ENCODE data around the gene OR2T2. TPM values are rescaled to one million over a fixed set of nuclear protein-coding genes. Genes with fewer than 3 reads are reported as not detected.

OR2T2 gene
- total RNA-seq, 2 experiments from 2014 or later: not detected

Other genes starting within 250 kb of the OR2T2 start
- not detected for gene OR2M3, start 248.4 kb upstream of the OR2T2 start, total RNA-seq
- gene OR2M4, start 214.2 kb upstream of the OR2T2 start, total RNA-seq: not detected
- not detected for gene OR2T33, start 167.7 kb upstream of the OR2T2 start, total RNA-seq
- not detected for gene OR2T12, start 142.2 kb upstream of the OR2T2 start, total RNA-seq
- gene OR2M7, start 121.1 kb upstream of the OR2T2 start, total RNA-seq: not detected
- not detected for gene OR14C36, start 96.9 kb upstream of the OR2T2 start, total RNA-seq
- gene OR2T4, start 84.0 kb upstream of the OR2T2 start, total RNA-seq: not detected
- gene OR2T6, start 69.9 kb upstream of the OR2T2 start, total RNA-seq: not detected
- not detected for gene OR2T1, start 42.6 kb upstream of the OR2T2 start, total RNA-seq
- gene OR2T3, start 27.7 kb downstream of the OR2T2 start, total RNA-seq: not detected
- gene OR2T5, start 43.0 kb downstream of the OR2T2 start, total RNA-seq: not detected
- gene OR2G6, start 62.4 kb downstream of the OR2T2 start, total RNA-seq: not detected
- gene OR2T29, start 117.1 kb downstream of the OR2T2 start, total RNA-seq: not detected
- gene OR2T34, start 129.1 kb downstream of the OR2T2 start, total RNA-seq: not detected
- gene OR2T10, start 152.1 kb downstream of the OR2T2 start, total RNA-seq: not detected
- gene OR2T11, start 189.5 kb downstream of the OR2T2 start, total RNA-seq: not detected
- gene OR2T35, start 199.6 kb downstream of the OR2T2 start, total RNA-seq: not detected
- not detected for gene OR2T27, start 209.9 kb downstream of the OR2T2 start, total RNA-seq

Measured in activated CD8-positive, alpha-beta T cell treated with anti-CD3 and anti-CD28 coated beads, Interleukin-2, amount 10 ng/mL, durations not matched to agents 7 days and 5 days (primary cell).